Ovary (tissue), 3 donors: ENCODE results near the gene SPATA22.

Experiments
- EP300 ChIP-seq: sonication (generic); formaldehyde crosslinking; IDR thresholded peaks from one replicate; pipeline ENCODE4 v1.6.1; 2017; ENCODE audit warnings: antibody characterized with exemption
- TF ChIP-seq, protein P1 (sequence below), 3 donors: fragments of 450-650 bp in 2 of 3; fragments of 200-600 bp in 1 of 3; IDR thresholded peaks; one replicate each; pipeline versions ENCODE4 v1.5.1 to v1.8.0; 2016 to 2022; ENCODE audit warnings: antibody characterized with exemption in 3 of 3, mild to moderate bottlenecking in 1 of 3
- donor health status: DM: no; HTN: no; CAD: no.

DNA sequence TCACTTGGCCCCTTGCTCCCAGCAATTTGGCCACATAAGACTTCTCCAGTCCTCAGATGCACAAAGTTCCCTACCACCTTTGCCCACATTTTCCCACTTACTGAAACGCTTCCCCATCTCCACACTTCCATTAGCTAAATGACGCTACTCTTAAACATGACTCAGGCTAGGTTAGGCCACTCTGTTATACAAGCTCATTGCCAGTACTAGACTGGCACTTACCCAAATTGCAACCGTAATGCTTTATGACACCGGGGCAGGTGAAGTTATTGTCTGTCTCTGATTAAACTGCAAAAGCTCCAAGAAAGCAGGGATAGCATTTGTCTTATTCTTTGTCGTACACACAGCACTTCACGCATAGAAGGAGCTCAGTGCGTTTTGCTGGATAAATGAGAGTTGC is 33.4 kb upstream of the SPATA22 start:
- TF ChIP-seq, protein P1, sequence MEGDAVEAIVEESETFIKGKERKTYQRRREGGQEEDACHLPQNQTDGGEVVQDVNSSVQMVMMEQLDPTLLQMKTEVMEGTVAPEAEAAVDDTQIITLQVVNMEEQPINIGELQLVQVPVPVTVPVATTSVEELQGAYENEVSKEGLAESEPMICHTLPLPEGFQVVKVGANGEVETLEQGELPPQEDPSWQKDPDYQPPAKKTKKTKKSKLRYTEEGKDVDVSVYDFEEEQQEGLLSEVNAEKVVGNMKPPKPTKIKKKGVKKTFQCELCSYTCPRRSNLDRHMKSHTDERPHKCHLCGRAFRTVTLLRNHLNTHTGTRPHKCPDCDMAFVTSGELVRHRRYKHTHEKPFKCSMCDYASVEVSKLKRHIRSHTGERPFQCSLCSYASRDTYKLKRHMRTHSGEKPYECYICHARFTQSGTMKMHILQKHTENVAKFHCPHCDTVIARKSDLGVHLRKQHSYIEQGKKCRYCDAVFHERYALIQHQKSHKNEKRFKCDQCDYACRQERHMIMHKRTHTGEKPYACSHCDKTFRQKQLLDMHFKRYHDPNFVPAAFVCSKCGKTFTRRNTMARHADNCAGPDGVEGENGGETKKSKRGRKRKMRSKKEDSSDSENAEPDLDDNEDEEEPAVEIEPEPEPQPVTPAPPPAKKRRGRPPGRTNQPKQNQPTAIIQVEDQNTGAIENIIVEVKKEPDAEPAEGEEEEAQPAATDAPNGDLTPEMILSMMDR (IDR thresholded peaks at IDR 0.05), result no peak
- no peak for TF ChIP-seq EP300
